Stimulated activated CD8-positive, alpha-beta memory T cell treated with anti-CD3 and anti-CD28 coated beads, Interleukin-12 subunit alpha, Interleukin-12 subunit beta, amount 100 ng/mL, for 1 hour (primary cell): ENCODE measurements around the gene BIN2.

Experiments
- DNase-seq: peaks from one replicate; pipeline ENCODE4 v3.0.0-alpha.2; 2020; ENCODE audit warnings: low read depth

Gene BIN2

DNA sequence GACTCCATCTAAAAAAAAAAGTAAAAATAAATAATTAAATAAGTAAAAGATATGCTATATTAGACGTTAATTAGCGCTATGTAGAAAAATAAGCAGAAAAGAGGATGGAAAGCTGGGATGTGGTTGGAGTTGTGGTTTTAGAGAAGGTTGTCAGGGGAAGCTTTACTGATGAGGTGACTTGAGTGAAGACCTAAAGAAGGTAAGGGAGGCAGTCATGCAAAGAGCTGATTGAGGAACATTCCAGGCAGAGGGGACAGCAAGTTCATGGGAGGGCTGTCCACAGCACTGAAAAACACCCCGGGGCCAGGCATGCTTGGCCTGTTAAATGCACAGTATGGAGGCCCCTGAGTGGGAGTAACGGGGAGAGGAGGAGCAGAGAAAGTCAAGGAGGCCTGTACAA lies 69.4 kb downstream of the BIN2 start:
- DNase-seq, result no peak

DNA sequence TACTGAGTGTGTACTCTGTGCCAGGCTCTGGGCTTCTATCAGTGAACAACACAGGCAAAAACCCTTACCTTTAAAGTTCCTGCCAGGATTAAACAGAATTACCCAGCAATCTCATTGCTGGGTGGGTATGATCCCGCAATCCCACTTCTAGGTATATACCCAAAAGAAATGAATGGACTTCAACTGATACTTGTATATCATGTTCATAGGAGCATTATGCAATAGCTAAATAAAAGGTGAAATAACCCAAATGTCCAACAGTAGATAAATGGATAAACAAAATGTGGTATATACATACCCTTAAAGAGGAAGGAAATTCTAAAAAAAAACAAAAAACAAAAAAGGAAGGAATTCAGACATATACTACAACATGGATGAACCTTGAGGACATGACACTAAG lies 70.7 kb downstream of the BIN2 start:
- no peak for DNase-seq

DNA sequence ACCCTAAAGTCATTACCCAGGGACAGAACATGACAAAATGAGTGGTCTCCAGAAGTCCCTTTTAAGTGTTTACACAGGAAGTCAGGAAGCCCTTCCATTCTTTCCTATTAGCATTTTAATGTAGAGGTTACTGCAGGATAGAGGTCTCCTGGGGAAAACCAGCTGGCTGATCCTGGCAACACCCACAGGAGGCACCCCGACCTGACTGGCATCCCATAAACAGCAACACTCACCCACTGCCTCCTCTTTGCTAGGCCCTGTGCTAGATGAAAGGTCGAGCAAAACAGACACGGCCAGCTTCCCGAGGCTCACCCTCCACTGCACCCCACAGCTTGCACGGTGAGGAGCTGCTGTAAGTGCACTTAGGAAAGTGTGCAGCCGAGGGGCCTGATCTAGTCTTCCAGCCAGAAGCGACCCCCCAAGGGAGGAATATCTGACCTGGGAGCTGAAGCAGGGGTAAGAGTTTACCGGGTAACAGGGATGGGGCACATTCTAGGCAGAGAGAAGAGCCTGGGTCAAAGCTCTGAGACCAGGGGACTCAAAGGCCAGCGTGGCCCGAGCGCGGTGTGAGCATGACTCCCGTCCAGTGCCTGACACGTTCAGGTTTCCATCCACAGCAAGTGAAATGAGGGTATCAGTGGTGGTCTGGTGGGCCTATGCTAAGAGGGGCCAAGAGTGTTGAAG lies 76.3 kb downstream of the BIN2 start:
- no peak for DNase-seq

DNA sequence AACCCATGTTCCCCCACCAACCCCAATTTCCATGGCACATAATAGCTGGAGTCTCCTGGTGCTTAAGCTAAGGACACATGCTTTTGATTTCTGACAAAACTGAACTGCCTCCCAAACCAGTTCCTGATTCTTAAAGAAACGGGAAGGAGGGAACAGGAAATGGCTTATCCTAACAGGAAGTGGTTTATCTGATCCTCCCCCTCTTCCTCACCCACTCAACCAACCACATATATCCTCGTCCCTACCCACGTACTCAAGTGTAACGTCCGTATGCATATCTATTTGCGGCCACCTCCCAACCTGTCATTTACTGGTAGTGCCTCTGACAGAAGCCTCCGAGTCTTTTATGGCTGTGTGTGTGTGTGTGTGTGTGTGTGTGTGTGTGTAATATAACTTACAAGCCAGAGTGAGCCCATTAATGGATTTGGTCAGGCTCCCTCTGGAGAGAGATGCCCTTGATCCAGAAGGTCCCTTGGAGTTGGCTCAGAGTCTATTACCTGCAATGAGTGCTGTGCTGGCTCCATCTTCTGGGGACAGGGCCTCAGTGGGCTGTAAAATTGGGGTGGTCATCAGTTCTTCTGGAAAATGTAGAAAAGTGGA lies 77.6 kb downstream of the BIN2 start:
- no peak for DNase-seq

DNA sequence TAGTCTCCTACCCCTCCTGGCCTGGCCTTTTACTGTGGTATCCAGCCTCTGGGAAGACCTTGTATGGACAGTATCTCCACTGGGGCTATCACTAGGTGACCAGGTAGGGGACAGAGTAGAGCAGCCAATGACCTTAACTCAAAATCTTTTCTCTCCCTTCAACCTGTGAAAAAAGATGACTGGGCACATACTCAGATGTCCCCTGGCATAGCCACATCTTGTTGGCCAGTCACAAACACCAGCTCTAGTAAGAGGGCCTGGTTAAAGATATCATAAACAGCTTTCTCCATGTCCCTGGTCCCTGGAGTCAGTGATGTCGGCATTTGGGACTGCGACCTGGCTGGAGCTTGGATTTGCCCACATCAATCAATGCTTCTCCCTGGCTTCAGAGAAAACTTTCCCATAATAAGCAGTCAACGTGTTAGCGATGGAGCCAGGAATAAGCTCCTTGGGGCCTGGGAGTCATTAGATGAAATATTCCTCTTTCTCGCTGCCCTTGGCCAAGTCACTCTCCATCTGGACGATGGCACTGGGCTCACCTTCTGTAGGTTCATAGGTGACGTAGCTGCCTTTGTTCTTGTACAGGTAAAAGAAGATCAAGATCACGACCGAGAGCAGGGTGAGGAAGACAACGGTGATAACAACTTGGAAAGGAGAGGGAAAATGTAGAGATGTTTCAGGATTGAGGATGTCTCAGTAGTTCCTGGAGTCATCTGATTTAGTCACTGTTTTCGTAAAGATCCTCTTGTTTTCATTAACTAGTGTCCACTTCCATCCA lies 78.3 kb downstream of the BIN2 start:
- no peak for DNase-seq

DNA sequence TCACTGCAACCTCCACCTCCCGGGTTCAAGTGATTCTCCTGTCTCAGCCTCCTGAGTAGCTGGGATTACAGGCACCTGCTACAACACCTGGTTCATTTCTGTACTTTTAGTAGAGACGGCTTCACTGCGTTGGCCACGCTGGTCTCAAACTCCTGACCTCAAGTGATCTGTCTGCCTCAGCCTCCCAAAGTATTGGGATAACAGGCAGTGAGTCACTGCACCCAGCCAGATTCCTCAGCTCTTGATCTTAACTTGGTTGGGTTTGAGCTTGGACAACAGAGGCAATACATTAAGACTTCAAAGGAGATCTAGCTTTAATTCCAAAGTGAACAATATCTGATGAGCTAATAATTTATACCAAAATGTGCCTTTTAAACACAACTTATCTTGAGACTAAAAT lies 79.7 kb downstream of the BIN2 start:
- DNase-seq, result no peak

DNA sequence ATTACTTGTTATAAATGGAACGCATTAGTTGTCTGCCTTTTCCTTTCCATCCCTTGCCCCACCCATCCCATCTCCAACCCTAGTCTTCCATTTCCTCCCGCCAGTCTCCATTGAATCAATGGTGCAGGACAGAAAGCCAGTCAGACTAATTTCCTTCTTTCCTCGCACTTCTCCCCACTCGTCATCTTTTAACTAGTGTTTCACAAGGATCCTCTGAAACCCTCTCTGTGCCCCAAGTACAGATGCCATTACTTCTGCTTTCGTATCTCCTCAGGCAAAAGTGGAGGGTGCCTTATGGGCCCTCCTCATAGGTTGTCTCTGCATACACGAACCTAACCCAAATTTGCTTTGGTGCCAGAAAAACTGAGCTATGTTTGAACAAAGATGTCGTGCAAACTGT lies 81.1 kb downstream of the BIN2 start:
- DNase-seq, result no peak

DNA sequence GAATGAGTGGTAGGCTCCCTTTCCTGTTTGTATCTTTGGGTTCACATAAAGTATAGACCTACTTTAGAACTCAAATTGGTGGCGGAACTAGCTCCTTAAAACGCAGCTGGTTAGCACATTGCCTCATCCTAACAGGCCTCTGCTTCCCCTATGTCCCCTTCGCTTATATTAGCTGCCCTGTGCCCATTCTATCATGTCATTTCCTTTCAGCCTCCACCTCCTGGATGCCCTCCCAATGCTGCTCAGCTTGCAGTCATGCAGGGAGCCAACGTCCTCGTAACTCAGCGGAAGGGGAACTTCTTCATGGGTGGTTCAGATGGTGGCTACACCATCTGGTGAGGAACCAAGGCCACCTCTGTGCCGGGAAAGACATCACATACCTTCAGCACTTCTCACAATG lies 81.9 kb downstream of the BIN2 start:
- no peak for DNase-seq

- DNase-seq, result no peak
Measured at GRCh38 chr12:51240971-51241370, 83.0 kb downstream of the BIN2 start.

- peak; percentile 92 for DNase-seq
Measured at GRCh38 chr12:51238510-51239334, 85.3 kb downstream of the BIN2 start, which contains the start of gene DAZAP2. DAZAP2 (plus strand) TSS chr12:51238826; CDS start chr12:51238908, 82 bp downstream.

DNA sequence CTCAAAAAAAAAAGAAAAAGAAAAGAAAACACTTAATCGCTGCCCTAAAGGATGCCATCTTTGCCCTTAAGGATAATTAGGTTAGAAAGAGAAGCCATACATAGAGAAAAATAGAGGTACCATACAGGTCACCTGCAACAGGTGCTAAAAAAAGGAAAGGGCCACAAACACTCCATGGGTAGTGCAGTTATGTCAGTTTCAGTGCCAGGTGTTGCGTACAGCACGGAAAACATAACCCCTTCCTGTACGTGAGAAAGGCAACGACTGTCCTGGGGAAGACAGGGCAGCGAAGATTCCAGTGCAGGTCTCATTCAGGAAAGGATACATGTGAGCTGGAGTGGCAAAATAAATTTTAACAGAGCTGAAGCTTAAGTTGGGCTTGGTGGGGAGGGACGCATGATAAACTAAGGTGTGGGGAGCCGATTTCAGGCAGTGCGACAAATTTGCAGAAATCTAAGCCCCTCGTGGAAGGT lies 85.9 kb downstream of the BIN2 start:
- DNase-seq, result no peak

DNA sequence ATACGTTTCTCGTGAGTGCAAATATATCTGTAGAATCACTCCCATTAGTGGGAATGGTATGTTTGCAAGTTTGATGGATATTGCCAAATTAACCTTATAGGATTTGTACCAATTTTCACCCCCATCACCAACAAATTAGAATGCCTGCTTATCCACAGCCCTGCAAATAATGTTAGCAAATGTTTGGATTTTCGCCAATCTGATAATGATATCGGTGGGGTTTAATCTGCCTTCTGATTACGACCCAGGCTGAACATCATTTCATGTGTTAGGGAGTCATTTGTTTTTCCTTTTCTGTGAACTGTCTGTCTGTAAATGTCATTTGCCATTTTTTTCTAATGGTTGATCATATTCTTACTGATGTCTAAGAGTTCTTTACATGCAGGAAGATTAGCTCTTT lies 89.4 kb downstream of the BIN2 start:
- DNase-seq, result no peak

DNA sequence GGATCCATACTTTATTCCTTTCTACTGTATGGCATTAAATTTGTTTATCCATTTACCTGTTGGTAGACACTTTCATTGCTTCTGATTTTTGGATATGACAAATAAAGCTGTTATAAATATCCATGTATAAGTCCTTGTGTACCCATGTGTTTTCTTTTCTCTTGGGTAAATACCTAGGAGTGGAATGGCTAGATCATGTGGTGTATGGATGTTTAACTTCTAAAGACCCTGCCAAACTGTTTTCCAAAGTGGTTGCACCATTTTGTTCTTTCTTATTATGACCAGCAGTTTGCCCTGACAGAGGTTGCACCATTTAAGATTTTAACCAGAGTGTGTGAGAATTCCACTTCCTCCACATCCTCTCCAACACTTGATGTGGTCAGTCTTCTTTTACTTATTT lies 91.3 kb downstream of the BIN2 start:
- DNase-seq, result no peak
